ENCODE data around the gene PEX14. TPM values are rescaled to one million over a fixed set of nuclear protein-coding genes. Genes with fewer than 3 reads are reported as not detected.

Gene PEX14
- total RNA-seq, 1 experiment from 2014 or later = 9.1 TPM

DNA sequence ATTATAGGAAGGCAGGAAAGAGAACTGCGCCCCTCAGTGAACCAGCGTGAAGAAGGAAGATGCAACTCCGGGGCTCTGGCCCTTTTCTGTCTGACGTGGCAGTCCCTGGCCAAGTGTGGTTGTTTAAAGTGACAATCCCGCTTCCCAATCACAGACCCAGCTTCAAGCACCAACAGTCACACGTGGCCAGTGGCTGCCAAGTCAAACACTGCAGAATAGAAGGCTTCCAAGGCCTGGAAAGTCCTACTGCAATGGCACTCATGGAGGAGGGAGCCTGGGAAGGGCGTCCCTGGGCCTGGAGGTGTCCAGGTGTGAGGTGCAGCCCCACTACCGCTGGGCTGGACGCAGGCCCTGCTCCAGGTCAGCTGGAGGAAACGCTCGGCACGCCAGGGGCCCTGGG is 177.9 kb downstream of the PEX14 start:
- H3K79me2 ChIP-seq (ENCODE audit: low read length) = no peaks in the 10 kb centered on the region
- H3K4me1 ChIP-seq (ENCODE audit: low read length) = no peaks in the 10 kb centered on the region
- no peaks in the 10 kb centered on the region for H3K27me3 ChIP-seq (ENCODE audit: low read length)
- H4K20me1 ChIP-seq (ENCODE audit: insufficient read depth, low read depth, low read length) = no peaks in the 10 kb centered on the region
- H3K9me3 ChIP-seq (ENCODE audit: low read length) = no peaks in the 10 kb centered on the region
- H3K9me2 ChIP-seq (replicated peaks; ENCODE audit: insufficient read depth, low read length) = no peaks in the 10 kb centered on the region
- DNase-seq = no peak
- H2AFZ ChIP-seq (ENCODE audit: low read length) = no peak overlapping the region
- H3K4me2 ChIP-seq (ENCODE audit: low read depth, low read length, poor library complexity, severe bottlenecking) = no peak overlapping the region
- H3K9ac ChIP-seq (ENCODE audit: low read length) = no peak overlapping the region
- no peak overlapping the region for H3K27ac ChIP-seq (ENCODE audit: low read length)
- no peaks in the 10 kb centered on the region for H3K36me3 ChIP-seq (ENCODE audit: insufficient read depth, low read length)
- H3K4me3 ChIP-seq (ENCODE audit: low read length) = no peak overlapping the region

DNA sequence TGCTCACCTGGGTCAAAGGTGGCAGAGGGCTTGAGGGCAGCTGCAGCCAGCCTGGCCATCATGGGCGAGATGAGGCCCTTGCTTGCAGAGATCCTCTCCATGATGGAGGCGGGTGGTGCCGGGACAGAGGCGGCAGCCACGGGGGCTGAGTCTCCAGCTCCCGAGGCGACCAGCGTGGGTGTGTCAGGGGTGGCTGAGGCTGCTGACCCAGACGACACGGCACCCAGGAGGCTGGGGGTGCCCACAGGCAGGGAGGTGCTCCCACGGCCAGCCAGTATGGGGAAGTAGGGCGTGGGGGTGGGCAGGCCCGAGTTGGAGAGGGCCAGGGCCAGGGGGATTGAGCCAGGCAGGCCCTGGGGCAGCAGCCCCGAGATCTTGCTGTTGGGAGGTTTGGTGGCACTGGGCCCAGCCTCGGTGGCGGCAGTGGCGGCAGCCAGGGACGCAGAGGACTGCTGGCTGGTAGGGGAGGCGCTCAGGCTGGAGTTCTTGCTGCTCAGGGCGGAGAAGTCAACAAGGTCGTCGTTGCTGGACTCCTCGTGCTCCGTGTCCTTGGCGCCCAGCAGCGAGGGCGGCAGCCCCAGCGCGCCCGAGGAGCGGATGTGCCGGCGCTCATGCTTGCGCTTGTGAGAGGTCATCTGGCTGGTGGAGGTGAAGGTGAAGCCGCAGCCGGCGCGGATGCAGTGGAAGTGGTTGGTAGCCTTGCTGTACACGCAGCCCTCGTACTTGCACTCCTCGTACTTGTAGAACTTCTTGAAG is 178.8 kb downstream of the PEX14 start:
- Histone ChIP-seq H4K20me1 (ENCODE audit: insufficient read depth, low read depth, low read length) (no peaks in the 10 kb centered on the region), H2AFZ (ENCODE audit: low read length) (no peak overlapping the region), H3K9me2 (replicated peaks; ENCODE audit: insufficient read depth, low read length) (no peaks in the 10 kb centered on the region), H3K27ac (ENCODE audit: low read length) (no peak overlapping the region), H3K4me3 (ENCODE audit: low read length) (no peak overlapping the region), H3K4me2 (ENCODE audit: low read depth, low read length, poor library complexity, severe bottlenecking) (no peak overlapping the region), H3K9me3 (ENCODE audit: low read length) (no peaks in the 10 kb centered on the region), H3K79me2 (ENCODE audit: low read length) (no peaks in the 10 kb centered on the region), H3K27me3 (ENCODE audit: low read length) (no peaks in the 10 kb centered on the region), H3K9ac (ENCODE audit: low read length) (no peak overlapping the region), H3K4me1 (ENCODE audit: low read length) (no peaks in the 10 kb centered on the region), H3K36me3 (ENCODE audit: insufficient read depth, low read length) (no peaks in the 10 kb centered on the region)
- DNase-seq = no peak

DNA sequence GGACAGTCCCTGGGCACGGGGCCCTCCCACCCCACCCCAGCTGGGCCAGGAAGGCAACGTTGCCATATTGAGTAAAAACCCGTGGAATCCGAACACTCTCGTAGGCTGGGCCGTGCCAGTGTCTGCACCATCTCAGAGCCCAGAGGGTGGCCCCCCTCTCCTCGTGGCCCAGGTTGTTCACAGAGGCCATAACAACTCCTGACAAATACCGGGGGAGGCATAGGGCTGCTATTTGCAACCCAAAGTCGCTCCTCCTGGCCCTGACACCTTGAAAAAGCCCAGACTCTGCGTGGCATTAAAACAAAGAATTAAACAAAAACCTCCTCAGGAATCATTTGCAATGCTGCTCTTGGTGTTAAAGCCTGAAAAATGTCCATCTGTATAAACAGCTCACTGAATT is 180.3 kb downstream of the PEX14 start:
- no peaks in the 10 kb centered on the region for H3K36me3 ChIP-seq (ENCODE audit: insufficient read depth, low read length)
- no peaks in the 10 kb centered on the region for H3K27me3 ChIP-seq (ENCODE audit: low read length)
- no peaks in the 10 kb centered on the region for H3K9me2 ChIP-seq (replicated peaks; ENCODE audit: insufficient read depth, low read length)
- no peak for DNase-seq
- H2AFZ ChIP-seq (ENCODE audit: low read length) = no peak overlapping the region
- H3K4me3 ChIP-seq (ENCODE audit: low read length) = no peak overlapping the region
- H3K4me2 ChIP-seq (ENCODE audit: low read depth, low read length, poor library complexity, severe bottlenecking) = no peak overlapping the region
- no peaks in the 10 kb centered on the region for H3K9me3 ChIP-seq (ENCODE audit: low read length)
- H3K4me1 ChIP-seq (ENCODE audit: low read length) = no peaks in the 10 kb centered on the region
- H3K9ac ChIP-seq (ENCODE audit: low read length) = no peak overlapping the region
- H4K20me1 ChIP-seq (ENCODE audit: insufficient read depth, low read depth, low read length) = no peaks in the 10 kb centered on the region
- no peak overlapping the region for H3K27ac ChIP-seq (ENCODE audit: low read length)
- H3K79me2 ChIP-seq (ENCODE audit: low read length) = no peaks in the 10 kb centered on the region

DNA sequence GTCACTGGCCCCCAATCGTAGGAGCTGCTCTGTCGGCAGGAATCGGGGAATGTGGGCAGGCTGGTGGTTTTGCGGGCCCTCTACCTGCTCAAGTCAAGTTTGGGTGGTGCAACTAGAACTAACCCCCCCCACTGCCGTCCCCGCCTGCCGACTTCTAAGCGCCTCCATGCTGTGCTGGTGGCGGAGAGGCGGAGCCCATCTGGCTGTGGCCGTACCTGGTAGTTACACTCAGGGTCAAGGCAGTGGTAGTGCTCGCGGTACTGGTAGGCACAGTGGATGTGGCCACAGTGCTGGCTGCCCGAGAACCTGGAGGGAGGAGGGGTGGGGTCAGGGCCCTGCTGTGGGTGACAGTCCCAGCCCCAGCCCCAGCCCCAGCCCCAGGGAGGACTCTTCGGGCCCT is 181.7 kb downstream of the PEX14 start:
- no peaks in the 10 kb centered on the region for H3K4me1 ChIP-seq (ENCODE audit: low read length)
- H3K4me2 ChIP-seq (ENCODE audit: low read depth, low read length, poor library complexity, severe bottlenecking) = no peak overlapping the region
- H3K27me3 ChIP-seq (ENCODE audit: low read length) = no peaks in the 10 kb centered on the region
- no peak overlapping the region for H3K27ac ChIP-seq (ENCODE audit: low read length)
- no peak overlapping the region for H3K9ac ChIP-seq (ENCODE audit: low read length)
- no peaks in the 10 kb centered on the region for H4K20me1 ChIP-seq (ENCODE audit: insufficient read depth, low read depth, low read length)
- no peak for DNase-seq
- no peak overlapping the region for H2AFZ ChIP-seq (ENCODE audit: low read length)
- no peaks in the 10 kb centered on the region for H3K36me3 ChIP-seq (ENCODE audit: insufficient read depth, low read length)
- no peaks in the 10 kb centered on the region for H3K79me2 ChIP-seq (ENCODE audit: low read length)
- no peak overlapping the region for H3K4me3 ChIP-seq (ENCODE audit: low read length)
- H3K9me2 ChIP-seq (replicated peaks; ENCODE audit: insufficient read depth, low read length) = no peaks in the 10 kb centered on the region
- H3K9me3 ChIP-seq (ENCODE audit: low read length) = no peaks in the 10 kb centered on the region

GRCh38 chr1:10657088-10657847 is 182.5 kb downstream of the PEX14 start:
- Histone ChIP-seq H3K79me2 (ENCODE audit: low read length) (no peaks in the 10 kb centered on the region), H2AFZ (ENCODE audit: low read length) (no peak overlapping the region), H3K4me2 (ENCODE audit: low read depth, low read length, poor library complexity, severe bottlenecking) (no peak overlapping the region), H4K20me1 (ENCODE audit: insufficient read depth, low read depth, low read length) (no peaks in the 10 kb centered on the region), H3K36me3 (ENCODE audit: insufficient read depth, low read length) (no peaks in the 10 kb centered on the region), H3K4me3 (ENCODE audit: low read length) (no peak overlapping the region), H3K27ac (ENCODE audit: low read length) (no peak overlapping the region), H3K9me3 (ENCODE audit: low read length) (no peaks in the 10 kb centered on the region), H3K27me3 (ENCODE audit: low read length) (no peaks in the 10 kb centered on the region), H3K4me1 (ENCODE audit: low read length) (no peaks in the 10 kb centered on the region), H3K9ac (ENCODE audit: low read length) (no peak overlapping the region), H3K9me2 (replicated peaks; ENCODE audit: insufficient read depth, low read length) (no peaks in the 10 kb centered on the region)
- no peak for DNase-seq

- no peaks in the 10 kb centered on the region for H3K9me2 ChIP-seq (replicated peaks; ENCODE audit: insufficient read depth, low read length)
- no peak overlapping the region for H3K9ac ChIP-seq (ENCODE audit: low read length)
- H3K9me3 ChIP-seq (ENCODE audit: low read length) = no peaks in the 10 kb centered on the region
- H3K79me2 ChIP-seq (ENCODE audit: low read length) = no peaks in the 10 kb centered on the region
- H4K20me1 ChIP-seq (ENCODE audit: insufficient read depth, low read depth, low read length) = no peaks in the 10 kb centered on the region
- H2AFZ ChIP-seq (ENCODE audit: low read length) = no peak overlapping the region
- no peak for DNase-seq
- H3K27me3 ChIP-seq (ENCODE audit: low read length) = no peaks in the 10 kb centered on the region
- H3K27ac ChIP-seq (ENCODE audit: low read length) = no peak overlapping the region
- H3K4me3 ChIP-seq (ENCODE audit: low read length) = no peak overlapping the region
- no peaks in the 10 kb centered on the region for H3K4me1 ChIP-seq (ENCODE audit: low read length)
- H3K36me3 ChIP-seq (ENCODE audit: insufficient read depth, low read length) = no peaks in the 10 kb centered on the region
- H3K4me2 ChIP-seq (ENCODE audit: low read depth, low read length, poor library complexity, severe bottlenecking) = no peak overlapping the region
Observed at GRCh38 chr1:10658396-10659066, 183.8 kb downstream of the PEX14 start.

- no peak for DNase-seq
- H3K79me2 ChIP-seq (ENCODE audit: low read length) = no peaks in the 10 kb centered on the region
Observed at GRCh38 chr1:10659218-10659617, 184.5 kb downstream of the PEX14 start.

More at GRCh38 chr1:10659218-10659617, 184.5 kb downstream of the PEX14 start:
- H3K4me2 ChIP-seq (ENCODE audit: low read depth, low read length, poor library complexity, severe bottlenecking) = no peak overlapping the region
- H2AFZ ChIP-seq (ENCODE audit: low read length) = no peak overlapping the region
- H3K9ac ChIP-seq (ENCODE audit: low read length) = no peak overlapping the region
- H3K9me3 ChIP-seq (ENCODE audit: low read length) = no peaks in the 10 kb centered on the region
- no peak overlapping the region for H3K27ac ChIP-seq (ENCODE audit: low read length)
- H3K36me3 ChIP-seq (ENCODE audit: insufficient read depth, low read length) = no peaks in the 10 kb centered on the region
- H3K4me3 ChIP-seq (ENCODE audit: low read length) = no peak overlapping the region
- no peaks in the 10 kb centered on the region for H3K27me3 ChIP-seq (ENCODE audit: low read length)
- H3K4me1 ChIP-seq (ENCODE audit: low read length) = no peaks in the 10 kb centered on the region
- H4K20me1 ChIP-seq (ENCODE audit: insufficient read depth, low read depth, low read length) = no peaks in the 10 kb centered on the region
- H3K9me2 ChIP-seq (replicated peaks; ENCODE audit: insufficient read depth, low read length) = no peaks in the 10 kb centered on the region

Data from Karpas-422 (cell line).